WTC11 (cell line): Measurements from ENCODE around the gene CCDC134. TPM values are rescaled to one million over a fixed set of nuclear protein-coding genes. Genes with fewer than 3 reads are reported as not detected.
A peak's percentile ranks its signal among the peaks of the same experiment; 100 is the strongest.

Experiments used
- ATAC-seq: fragments of 200-7000 bp; cut with Tn5 transposase; 2 replicates; pipeline ENCODE4 v1.10.0; 2021; ENCODE audit warnings: mild to moderate bottlenecking, moderate library complexity
- CTCF ChIA-PET: fragments of 300-600 bp; sonication (Branson Sonifier 250); formaldehyde crosslinking; loops from one replicate; lab custom pipeline; 2021; ENCODE audit warnings: antibody characterized with exemption; lab: Charles Lee
- POLR2A ChIA-PET: fragments of 350-600 bp; sonication (Branson Sonifier 250); formaldehyde crosslinking; loops from one replicate; lab custom pipeline; 2021; ENCODE audit warnings: antibody characterized with exemption; lab: Charles Lee
- DNase-seq: peaks from one replicate; pipeline ENCODE4 v3.0.0; 2021; ENCODE audit warnings: low spot score
- H3K27ac Mint-ChIP-seq: 2 replicates; pipeline ENCODE4 v1.8.0; 2021; ENCODE audit warnings: mixed read lengths
- H3K27me3 Mint-ChIP-seq: 2 replicates; pipeline ENCODE4 v1.8.0; 2021; ENCODE audit warnings: low read depth, mild to moderate bottlenecking, moderate library complexity, mixed read lengths
- H3K36me3 Mint-ChIP-seq: 2 replicates; pipeline ENCODE4 v1.8.0; 2021; ENCODE audit warnings: mixed read lengths
- H3K4me1 Mint-ChIP-seq: 2 replicates; pipeline ENCODE4 v1.8.0; 2022; ENCODE audit warnings: mixed read lengths
- H3K4me3 Mint-ChIP-seq: 2 replicates; pipeline ENCODE4 v1.8.0; 2021; ENCODE audit warnings: mild to moderate bottlenecking, moderate library complexity, mixed read lengths
- H3K9me3 Mint-ChIP-seq: 2 replicates; pipeline ENCODE4 v1.8.0; 2021; ENCODE audit warnings: mixed read lengths
- ATF1 ChIP-seq: sonication (generic); formaldehyde crosslinking; IDR thresholded peaks from 2 replicates; pipeline ENCODE4 v1.8.1; 2023; ENCODE audit warnings: mild to moderate bottlenecking, moderate library complexity, missing genetic modification reagents
- CREM ChIP-seq: sonication (generic); formaldehyde crosslinking; IDR thresholded peaks from 2 replicates; pipeline ENCODE4 v1.8.1; 2022; ENCODE audit warnings: mild to moderate bottlenecking, missing genetic modification reagents, moderate library complexity
- ETV6 ChIP-seq: sonication (generic); formaldehyde crosslinking; IDR thresholded peaks from 2 replicates; pipeline ENCODE4 v1.8.1; 2022; ENCODE audit warnings: mild to moderate bottlenecking, missing genetic modification reagents
- GABPB1 ChIP-seq: sonication (generic); formaldehyde crosslinking; IDR thresholded peaks from 2 replicates; pipeline ENCODE4 v1.8.1; 2023; ENCODE audit warnings: mild to moderate bottlenecking, missing genetic modification reagents
- HMGXB4 ChIP-seq: sonication (generic); formaldehyde crosslinking; IDR thresholded peaks from 2 replicates; pipeline ENCODE4 v1.8.1; 2023; ENCODE audit warnings: mild to moderate bottlenecking, moderate library complexity, missing genetic modification reagents
- JAZF1 ChIP-seq: fragments of 250-450 bp; sonication (Bioruptor Pico); IDR thresholded peaks from 2 replicates; pipeline ENCODE4 v1.9.0; 2021; ENCODE audit warnings: moderate library complexity, mild to moderate bottlenecking, inconsistent platforms
- MLX ChIP-seq: sonication (generic); formaldehyde crosslinking; IDR thresholded peaks from 2 replicates; pipeline ENCODE4 v1.8.1; 2023; ENCODE audit warnings: mild to moderate bottlenecking, missing genetic modification reagents, moderate library complexity
- PREB ChIP-seq: sonication (generic); formaldehyde crosslinking; IDR thresholded peaks from 2 replicates; pipeline ENCODE4 v1.8.1; 2022; ENCODE audit warnings: mild to moderate bottlenecking, missing genetic modification reagents, moderate library complexity, borderline replicate concordance
- PRRX2 ChIP-seq: fragments of 250-450 bp; sonication (Bioruptor Pico); IDR thresholded peaks from 2 replicates; pipeline ENCODE4 v1.8.0; 2021; ENCODE audit warnings: mild to moderate bottlenecking
- RELA ChIP-seq: sonication (generic); formaldehyde crosslinking; IDR thresholded peaks from 2 replicates; pipeline ENCODE4 v1.8.1; 2022; ENCODE audit warnings: missing genetic modification reagents, mild to moderate bottlenecking, borderline replicate concordance
- SMAD4 ChIP-seq: sonication (generic); formaldehyde crosslinking; IDR thresholded peaks from 2 replicates; pipeline ENCODE4 v1.8.0; 2022; ENCODE audit warnings: mild to moderate bottlenecking, missing genetic modification reagents
- STAT6 ChIP-seq: sonication (generic); formaldehyde crosslinking; conservative IDR thresholded peaks from 2 replicates; pipeline ENCODE4 v1.8.1; 2023; ENCODE audit warnings: mild to moderate bottlenecking, low read depth, missing genetic modification reagents, moderate library complexity
- TEAD1 ChIP-seq: sonication (generic); formaldehyde crosslinking; IDR thresholded peaks from 2 replicates; pipeline ENCODE4 v1.8.0; 2022; ENCODE audit warnings: mild to moderate bottlenecking, missing genetic modification reagents
- ZBTB21 ChIP-seq: sonication (generic); formaldehyde crosslinking; IDR thresholded peaks from 2 replicates; pipeline ENCODE4 v1.8.1; 2023; ENCODE audit warnings: mild to moderate bottlenecking, missing genetic modification reagents, borderline replicate concordance
- ZNF232 ChIP-seq: sonication (generic); formaldehyde crosslinking; IDR thresholded peaks from 2 replicates; pipeline ENCODE4 v1.8.0; 2022; ENCODE audit warnings: mild to moderate bottlenecking, missing genetic modification reagents
- ZNF423 ChIP-seq: fragments of 250-450 bp; sonication (Bioruptor Pico); IDR thresholded peaks from 2 replicates; pipeline ENCODE4 v2.1.2; 2022; ENCODE audit warnings: mild to moderate bottlenecking, moderate library complexity
- ZNF425 ChIP-seq: fragments of 250-450 bp; sonication (Bioruptor Pico); conservative IDR thresholded peaks from 2 replicates; pipeline ENCODE4 v1.9.0; 2021; ENCODE audit warnings: mild to moderate bottlenecking
- ZSCAN18 ChIP-seq: fragments of 250-450 bp; sonication (Bioruptor Pico); IDR thresholded peaks from 2 replicates; pipeline ENCODE4 v2.1.2; 2022; ENCODE audit warnings: mild to moderate bottlenecking, moderate library complexity
- total RNA-seq: library from RNA; stranded (reverse); gene quantifications from 3 replicates; pipeline ENCODE4 v1.2.3, GENCODE V29; 2021

Gene CCDC134
- total RNA-seq, 1 experiment from 2014 or later = 19.0 TPM

- TF ChIP-seq JAZF1 = no peak
- no peak for TF ChIP-seq TEAD1 (CRISPR knock-in tag)
- TF ChIP-seq ZBTB21 (CRISPR knock-in tag) = no peak
- TF ChIP-seq RELA (CRISPR knock-in tag) = no peak
- TF ChIP-seq, all 79 proteins: peak for 0
These were observed 36.1 kb downstream of the CCDC134 start for GRCh38 chr22:41836551-41836950.

GRCh38 chr22:41838842-41839618, 38.6 kb downstream of the CCDC134 start:
- H3K27me3 Mint-ChIP-seq = no peaks in the 10 kb centered on the region
- no peak overlapping the region for H3K4me3 Mint-ChIP-seq
- CTCF ChIA-PET = interaction anchor here (0.5 to 1.1 kb wide), 4 partner anchors 18 to 308 kb away, joined by 3 to 5 read pairs (median 4); no protein-coding TSS in a partner anchor
- H3K27ac Mint-ChIP-seq = peak overlapping the region; percentile 67
- TF ChIP-seq ZNF425 (CRISPR knock-in tag) = no peak
- no peak for TF ChIP-seq JAZF1
- TF ChIP-seq ZNF232 (CRISPR knock-in tag) = no peak
- no peak for TF ChIP-seq SMAD4 (CRISPR knock-in tag)
- no peak for TF ChIP-seq PREB (CRISPR knock-in tag)
- no peak for TF ChIP-seq ETV6
- no peak for TF ChIP-seq PRRX2 (CRISPR knock-in tag)
- TF ChIP-seq, all 79 proteins: peak for 0
- Mint-ChIP-seq H3K9me3 (no peaks in the 10 kb centered on the region), H3K36me3 (peaks cover 45% of the 10 kb centered on the region), H3K4me1 (peaks cover 54% of the 10 kb centered on the region)
- DNase-seq (no peak), ATAC-seq (no peak)
- POLR2A ChIA-PET = interaction anchor here (0.7 kb wide), 1 partner anchor 581 kb away, joined by 5 read pairs; no protein-coding TSS in a partner anchor

More at GRCh38 chr22:41836551-41836950, 36.1 kb downstream of the CCDC134 start:
- ChIA-PET POLR2A (no interaction called here), CTCF (interaction anchor here (1.0 to 1.7 kb wide), 2 partner anchors 11 to 139 kb away, joined by 4 to 6 read pairs; no protein-coding TSS in a partner anchor)
- Mint-ChIP-seq H3K36me3 (peaks cover 33% of the 10 kb centered on the region), H3K27me3 (no peaks in the 10 kb centered on the region), H3K9me3 (no peaks in the 10 kb centered on the region), H3K4me3 (no peak overlapping the region), H3K27ac (peak overlapping the region; percentile 95), H3K4me1 (peaks cover 59% of the 10 kb centered on the region)
- DNase-seq = no peak
- no peak for ATAC-seq

GRCh38 chr22:41840216-41840615, 39.7 kb downstream of the CCDC134 start:
- CTCF ChIA-PET = interaction anchor here (0.6 to 1.2 kb wide), 4 partner anchors 17 to 365 kb away, joined by 3 to 7 read pairs (median 4); no protein-coding TSS in a partner anchor
- Mint-ChIP-seq H3K9me3 (no peaks in the 10 kb centered on the region), H3K36me3 (peaks cover 45% of the 10 kb centered on the region), H3K4me1 (peaks cover 58% of the 10 kb centered on the region), H3K4me3 (no peak overlapping the region), H3K27ac (peak overlapping the region; percentile 88), H3K27me3 (no peaks in the 10 kb centered on the region)
- ATAC-seq (no peak), DNase-seq (no peak)
- POLR2A ChIA-PET = interaction anchor here (0.5 to 0.6 kb wide), 2 partner anchors 151 to 177 kb away, joined by 3 to 5 read pairs; partner anchors contain the start of gene SNU13
- TF ChIP-seq STAT6 (CRISPR knock-in tag) (no peak), ZSCAN18 (CRISPR knock-in tag) (no peak), GABPB1 (CRISPR knock-in tag) (no peak), HMGXB4 (CRISPR knock-in tag) (no peak), MLX (no peak), CREM (no peak), ZNF423 (CRISPR knock-in tag) (no peak), SMAD4 (CRISPR knock-in tag) (no peak), ATF1 (no peak)
